ENCODE measurements around the gene CDK8. TPM values are rescaled to one million over a fixed set of nuclear protein-coding genes. Genes with fewer than 3 reads are reported as not detected.

CDK8 gene
- total and polyA plus RNA-seq, 2 donors (not counting 3 experiments of a cell fraction or from before 2014, with no cell fraction given), result 12.2 to 13.3 TPM

DNA sequence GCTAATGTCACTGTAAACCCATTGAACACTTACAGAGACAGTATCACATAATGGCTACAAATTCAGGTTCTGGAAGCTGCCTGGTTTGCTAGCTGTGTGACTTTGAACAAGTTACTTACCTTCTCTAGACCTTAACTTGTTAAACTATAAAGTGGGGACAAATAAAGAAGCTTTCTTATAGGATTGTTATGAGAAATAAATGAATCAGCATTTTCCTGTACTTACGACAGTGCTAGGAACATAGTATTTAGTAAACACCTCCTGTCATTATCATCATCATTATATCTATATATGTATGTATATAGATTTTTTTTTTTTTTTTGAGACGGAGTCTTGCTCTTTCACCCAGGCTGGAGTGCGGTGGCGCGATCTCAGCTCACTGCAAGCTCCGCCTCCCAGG lies 54.9 kb downstream of the CDK8 start:
- ChIA-PET POLR2A (no interaction called here), CTCF (interaction anchor here (1.2 kb wide), 1 partner anchor 124 kb away, joined by 3 read pairs; no protein-coding TSS in a partner anchor)
- H3K36me3 ChIP-seq (ENCODE audit: control insufficient read depth in 2 of 2, extremely low read depth in 1 of 2, insufficient read depth in 2 of 2, low read length in 2 of 2), result no peaks in the 10 kb centered on the region
- intact Hi-C loops (cut with micrococcal nuclease), result no loop called here
- H3K4me1 ChIP-seq (ENCODE audit: control insufficient read depth, extremely low read depth, insufficient read depth, low read length), result no peaks in the 10 kb centered on the region
- FAIRE-seq, result no peak
- no peaks in the 10 kb centered on the region for H3K9me3 ChIP-seq (replicated peaks; ENCODE audit: control insufficient read depth, insufficient read depth, low read length)
- H3K79me2 ChIP-seq (ENCODE audit: control insufficient read depth, insufficient read depth, low read length), result peaks cover 13% of the 10 kb centered on the region
- H3K27ac ChIP-seq (ENCODE audit: insufficient read depth, low read depth, low read length), result no peak overlapping the region
- H4K20me1 ChIP-seq (replicated peaks; ENCODE audit: control insufficient read depth, extremely low read depth, insufficient read depth, low read length), result peaks cover 2% of the 10 kb centered on the region
- no peaks in the 10 kb centered on the region for H3K27me3 ChIP-seq (ENCODE audit: control insufficient read depth in 2 of 2, insufficient read depth in 2 of 2, low read length in 2 of 2)
- H3K4me3 ChIP-seq (replicated peaks in 1 of 3; ENCODE audit: insufficient read depth in 1 of 3, low read depth in 1 of 3, low read length in 3 of 3), result no peak overlapping the region
- dilution Hi-C loops (cut with MboI; ENCODE audit: extremely low pct_ligation_motif_present, low sequenced_read_pairs), result no loop called here
- no TSS peak for BruUV-seq (replicated peaks)
- H3K9me1 ChIP-seq (replicated peaks; ENCODE audit: control insufficient read depth, extremely low read depth, insufficient read depth, low read length), result no peaks in the 10 kb centered on the region
- no peak for DNase-seq (ENCODE audit: low read depth, low spot score)
- no peak overlapping the region for H3K4me2 ChIP-seq (ENCODE audit: insufficient read depth, low read length)
- no peak overlapping the region for H3K9ac ChIP-seq (replicated peaks; ENCODE audit: extremely low read depth, insufficient read depth, low read length)
- H2AFZ ChIP-seq (ENCODE audit: low read depth, low read length), result no peak overlapping the region
- no peak for TF ChIP-seq POLR2AphosphoS5 (IDR thresholded peaks at IDR 0.05; ENCODE audit: insufficient read depth, low read depth, low read length)
- no peak for TF ChIP-seq POLR2A (IDR thresholded peaks at IDR 0.05; ENCODE audit: low read depth, low read length)
- TF ChIP-seq, protein P1, sequence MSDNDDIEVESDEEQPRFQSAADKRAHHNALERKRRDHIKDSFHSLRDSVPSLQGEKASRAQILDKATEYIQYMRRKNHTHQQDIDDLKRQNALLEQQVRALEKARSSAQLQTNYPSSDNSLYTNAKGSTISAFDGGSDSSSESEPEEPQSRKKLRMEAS (IDR thresholded peaks at IDR 0.05; ENCODE audit: insufficient read depth, insufficient read length), result no peak
- TF ChIP-seq FOS (IDR thresholded peaks at IDR 0.05; ENCODE audit: borderline replicate concordance, insufficient read depth, low read length), result no peak
- TF ChIP-seq EZH2 (IDR thresholded peaks at IDR 0.05; ENCODE audit: borderline replicate concordance, low read depth, low read length, severe bottlenecking), result no peak
- TF ChIP-seq, protein P2, sequence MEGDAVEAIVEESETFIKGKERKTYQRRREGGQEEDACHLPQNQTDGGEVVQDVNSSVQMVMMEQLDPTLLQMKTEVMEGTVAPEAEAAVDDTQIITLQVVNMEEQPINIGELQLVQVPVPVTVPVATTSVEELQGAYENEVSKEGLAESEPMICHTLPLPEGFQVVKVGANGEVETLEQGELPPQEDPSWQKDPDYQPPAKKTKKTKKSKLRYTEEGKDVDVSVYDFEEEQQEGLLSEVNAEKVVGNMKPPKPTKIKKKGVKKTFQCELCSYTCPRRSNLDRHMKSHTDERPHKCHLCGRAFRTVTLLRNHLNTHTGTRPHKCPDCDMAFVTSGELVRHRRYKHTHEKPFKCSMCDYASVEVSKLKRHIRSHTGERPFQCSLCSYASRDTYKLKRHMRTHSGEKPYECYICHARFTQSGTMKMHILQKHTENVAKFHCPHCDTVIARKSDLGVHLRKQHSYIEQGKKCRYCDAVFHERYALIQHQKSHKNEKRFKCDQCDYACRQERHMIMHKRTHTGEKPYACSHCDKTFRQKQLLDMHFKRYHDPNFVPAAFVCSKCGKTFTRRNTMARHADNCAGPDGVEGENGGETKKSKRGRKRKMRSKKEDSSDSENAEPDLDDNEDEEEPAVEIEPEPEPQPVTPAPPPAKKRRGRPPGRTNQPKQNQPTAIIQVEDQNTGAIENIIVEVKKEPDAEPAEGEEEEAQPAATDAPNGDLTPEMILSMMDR (IDR thresholded peaks at IDR 0.05; ENCODE audit: extremely low read depth in 1 of 2, insufficient read depth in 1 of 2, low read depth in 1 of 2, low read length in 2 of 2), result no peak
- TF ChIP-seq MYC (IDR thresholded peaks at IDR 0.05; ENCODE audit: low read depth, low read length), result no peak
- no peak for TF ChIP-seq JUN (IDR thresholded peaks at IDR 0.05; ENCODE audit: borderline replicate concordance, insufficient read depth, insufficient read length, low read depth)
